ENCODE data around the gene MIGA2.

Gene MIGA2

DNA sequence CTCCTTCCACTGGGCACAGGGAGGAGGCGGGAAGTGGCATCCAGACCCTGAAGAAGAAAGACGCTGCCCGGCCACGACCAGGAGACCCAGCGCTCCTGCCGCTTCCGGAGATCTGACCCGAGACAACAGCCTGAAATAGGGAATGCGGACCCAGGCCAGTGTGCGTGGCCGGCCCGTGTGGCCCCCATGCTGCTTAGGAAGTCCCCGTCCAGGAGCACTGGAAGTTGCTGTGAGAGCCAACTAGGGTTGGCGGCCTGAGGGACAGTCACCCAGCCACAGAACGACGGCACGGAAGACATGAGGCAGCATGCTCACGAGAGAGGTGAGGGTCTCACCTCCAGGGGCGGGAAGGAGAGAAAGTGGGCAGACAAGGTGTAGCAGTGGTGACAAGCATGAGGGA, 25.3 kb upstream of the MIGA2 start:
- H3K4me3 ChIP-seq (ENCODE audit: control insufficient read depth, low read depth, low read length) = no peak overlapping the region
- TF ChIP-seq, protein P1, sequence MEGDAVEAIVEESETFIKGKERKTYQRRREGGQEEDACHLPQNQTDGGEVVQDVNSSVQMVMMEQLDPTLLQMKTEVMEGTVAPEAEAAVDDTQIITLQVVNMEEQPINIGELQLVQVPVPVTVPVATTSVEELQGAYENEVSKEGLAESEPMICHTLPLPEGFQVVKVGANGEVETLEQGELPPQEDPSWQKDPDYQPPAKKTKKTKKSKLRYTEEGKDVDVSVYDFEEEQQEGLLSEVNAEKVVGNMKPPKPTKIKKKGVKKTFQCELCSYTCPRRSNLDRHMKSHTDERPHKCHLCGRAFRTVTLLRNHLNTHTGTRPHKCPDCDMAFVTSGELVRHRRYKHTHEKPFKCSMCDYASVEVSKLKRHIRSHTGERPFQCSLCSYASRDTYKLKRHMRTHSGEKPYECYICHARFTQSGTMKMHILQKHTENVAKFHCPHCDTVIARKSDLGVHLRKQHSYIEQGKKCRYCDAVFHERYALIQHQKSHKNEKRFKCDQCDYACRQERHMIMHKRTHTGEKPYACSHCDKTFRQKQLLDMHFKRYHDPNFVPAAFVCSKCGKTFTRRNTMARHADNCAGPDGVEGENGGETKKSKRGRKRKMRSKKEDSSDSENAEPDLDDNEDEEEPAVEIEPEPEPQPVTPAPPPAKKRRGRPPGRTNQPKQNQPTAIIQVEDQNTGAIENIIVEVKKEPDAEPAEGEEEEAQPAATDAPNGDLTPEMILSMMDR (IDR thresholded peaks at IDR 0.05; ENCODE audit: control insufficient read depth, insufficient read depth, low read depth, low read length, missing control alignments) = no peak
- DNase-seq (ENCODE audit: low read depth) = no peak

DNA sequence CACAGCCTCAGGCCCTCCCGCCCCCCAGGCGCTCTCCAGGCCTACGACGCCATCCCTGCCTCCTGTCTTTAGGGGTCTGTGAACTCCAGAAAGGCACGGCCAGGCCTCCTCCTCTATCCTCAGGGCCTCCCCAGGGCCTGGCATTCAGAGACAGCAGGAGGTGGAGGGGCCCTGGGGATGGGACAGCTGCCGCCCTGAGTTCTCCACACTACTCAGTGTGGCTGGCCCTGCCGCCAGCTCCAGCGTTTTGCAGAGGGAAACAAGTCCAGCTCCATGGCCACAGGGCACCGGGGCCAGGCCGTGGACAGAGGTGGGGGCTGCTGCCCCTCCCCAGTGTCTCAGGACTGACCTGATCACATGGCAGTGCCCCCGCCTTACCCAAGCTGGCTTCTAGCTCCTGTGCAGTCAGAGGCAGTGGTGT, 24.7 kb upstream of the MIGA2 start:
- no peak overlapping the region for H3K4me3 ChIP-seq (ENCODE audit: control insufficient read depth, low read depth, low read length)
- no peak for DNase-seq (ENCODE audit: low read depth)

DNA sequence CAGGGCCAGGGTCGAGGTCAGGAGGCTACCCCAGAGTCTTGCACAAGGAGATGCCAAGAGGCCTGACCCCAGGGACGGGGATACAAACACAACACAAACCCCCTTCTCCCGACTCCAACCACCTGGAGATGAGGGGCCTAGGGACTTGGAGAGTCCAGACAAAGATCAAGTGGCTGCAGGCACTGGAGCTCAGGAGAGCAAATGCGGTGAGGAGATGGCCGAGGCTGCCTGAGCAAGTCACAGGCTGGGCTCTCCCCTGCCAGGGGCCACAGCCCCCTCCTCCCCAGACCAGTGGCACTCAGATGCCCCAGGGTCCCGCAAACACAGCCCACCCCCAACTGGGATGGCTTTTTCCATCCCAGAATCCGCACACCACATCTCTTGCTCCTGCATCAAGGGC, 24.1 kb upstream of the MIGA2 start:
- no peak for DNase-seq (ENCODE audit: low read depth)
- TF ChIP-seq, protein P1 (IDR thresholded peaks at IDR 0.05; ENCODE audit: control insufficient read depth, insufficient read depth, low read depth, low read length, missing control alignments) = no peak
- H3K4me3 ChIP-seq (ENCODE audit: control insufficient read depth, low read depth, low read length) = no peak overlapping the region

More for the DNA sequence above, 24.7 kb upstream of the MIGA2 start:
- TF ChIP-seq, protein P1 (IDR thresholded peaks at IDR 0.05; ENCODE audit: control insufficient read depth, insufficient read depth, low read depth, low read length, missing control alignments) = no peak

DNA sequence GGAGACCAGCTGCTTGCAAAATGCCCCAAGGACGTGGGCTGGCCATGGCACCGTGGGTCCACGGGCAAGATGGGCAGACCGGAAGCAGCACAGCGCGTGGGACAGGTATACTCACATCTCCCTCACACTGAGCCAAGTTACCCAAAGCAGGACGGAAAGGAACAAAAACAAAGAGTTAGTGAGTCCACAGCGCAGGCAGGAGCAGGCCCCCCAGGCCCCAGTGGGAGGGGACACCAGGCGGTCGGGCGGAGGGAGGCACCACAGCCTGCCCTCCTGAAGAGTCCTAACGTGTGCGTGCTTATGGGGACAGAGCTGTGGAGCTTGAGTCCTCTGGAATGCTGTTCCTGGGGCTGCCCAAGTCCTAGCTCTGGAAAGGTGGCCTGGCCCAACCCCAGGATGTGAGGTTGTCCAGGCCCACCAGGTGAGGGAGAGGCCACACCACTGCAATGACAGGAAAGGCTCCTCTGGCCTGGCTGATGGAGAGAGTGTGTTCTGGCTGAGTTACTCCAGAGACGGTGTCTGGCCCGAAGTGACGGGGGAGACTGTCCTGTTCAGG, 23.5 kb upstream of the MIGA2 start:
- no peak for DNase-seq (ENCODE audit: low read depth)
- TF ChIP-seq, protein P1 (IDR thresholded peaks at IDR 0.05; ENCODE audit: control insufficient read depth, insufficient read depth, low read depth, low read length, missing control alignments) = no peak
- H3K4me3 ChIP-seq (ENCODE audit: control insufficient read depth, low read depth, low read length) = no peak overlapping the region

DNA sequence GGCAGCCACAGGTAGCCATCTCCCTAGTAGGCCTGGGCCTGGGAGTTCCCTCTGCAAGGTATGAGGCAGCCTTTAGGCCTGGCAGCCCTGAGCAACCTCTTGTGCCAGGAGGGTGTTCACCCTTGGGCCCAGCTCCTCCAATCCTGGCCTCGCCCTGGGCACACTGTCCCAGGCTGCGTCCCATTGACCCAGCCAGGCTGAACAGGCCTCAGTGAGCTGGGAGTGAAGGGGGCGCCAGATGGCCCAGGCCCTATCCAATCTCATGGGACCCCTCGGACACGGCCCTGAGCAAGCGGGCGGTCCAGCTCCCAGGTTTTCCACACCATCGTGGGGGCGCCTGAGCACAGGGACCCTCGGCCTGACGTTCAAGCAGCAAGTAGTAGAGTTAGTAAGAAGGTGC, 22.8 kb upstream of the MIGA2 start:
- TF ChIP-seq, protein P1 (IDR thresholded peaks at IDR 0.05; ENCODE audit: control insufficient read depth, insufficient read depth, low read depth, low read length, missing control alignments) = no peak
- no peak overlapping the region for H3K4me3 ChIP-seq (ENCODE audit: control insufficient read depth, low read depth, low read length)
- DNase-seq (ENCODE audit: low read depth) = no peak

DNA sequence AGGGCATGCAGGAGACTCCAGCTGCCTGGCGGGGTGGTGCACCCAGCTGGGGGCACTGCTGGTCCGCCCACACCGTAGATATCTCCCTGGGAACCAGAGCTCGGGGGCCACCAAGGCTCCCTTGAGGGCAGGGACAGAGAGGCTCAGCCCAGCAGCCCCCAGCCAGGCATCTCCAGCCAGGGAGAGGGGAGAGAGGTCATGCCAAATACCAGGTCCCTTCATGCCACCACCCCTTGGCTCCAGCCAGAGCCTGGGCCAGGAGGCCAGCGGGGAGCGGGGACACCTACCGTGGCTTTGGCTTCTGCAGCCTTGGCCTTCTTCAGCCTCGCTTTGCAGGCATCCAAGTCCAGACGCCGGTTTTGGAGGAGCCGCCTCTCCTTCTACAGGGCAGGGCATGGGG, 22.3 kb upstream of the MIGA2 start:
- H3K4me3 ChIP-seq (ENCODE audit: control insufficient read depth, low read depth, low read length) = no peak overlapping the region
- TF ChIP-seq, protein P1 (IDR thresholded peaks at IDR 0.05; ENCODE audit: control insufficient read depth, insufficient read depth, low read depth, low read length, missing control alignments) = no peak
- DNase-seq (ENCODE audit: low read depth) = no peak

DNA sequence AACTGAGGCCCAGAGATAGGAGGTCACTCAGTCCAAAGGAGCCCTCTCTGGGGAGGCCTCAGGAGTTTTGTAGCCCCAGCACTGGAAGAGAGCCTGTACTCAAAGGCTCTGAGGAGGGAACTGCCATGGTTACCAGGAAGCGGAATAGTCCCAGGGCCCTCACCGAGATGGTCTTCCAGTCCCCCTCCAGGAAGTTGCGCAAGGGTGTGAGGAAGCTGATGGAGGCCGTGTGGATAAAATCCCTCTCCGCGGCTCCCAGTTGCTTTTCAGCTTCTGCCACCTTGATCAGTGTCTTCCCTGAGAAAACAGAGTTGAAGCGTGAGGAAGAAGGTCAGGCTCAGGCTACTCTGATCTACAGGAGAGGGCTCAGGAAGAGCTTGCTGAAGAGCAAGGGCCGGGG, 21.8 kb upstream of the MIGA2 start:
- DNase-seq (ENCODE audit: low read depth) = no peak
- no peak overlapping the region for H3K4me3 ChIP-seq (ENCODE audit: control insufficient read depth, low read depth, low read length)
- TF ChIP-seq, protein P1 (IDR thresholded peaks at IDR 0.05; ENCODE audit: control insufficient read depth, insufficient read depth, low read depth, low read length, missing control alignments) = no peak
